Measurements from ENCODE around the gene ARFGAP1.

DNA sequence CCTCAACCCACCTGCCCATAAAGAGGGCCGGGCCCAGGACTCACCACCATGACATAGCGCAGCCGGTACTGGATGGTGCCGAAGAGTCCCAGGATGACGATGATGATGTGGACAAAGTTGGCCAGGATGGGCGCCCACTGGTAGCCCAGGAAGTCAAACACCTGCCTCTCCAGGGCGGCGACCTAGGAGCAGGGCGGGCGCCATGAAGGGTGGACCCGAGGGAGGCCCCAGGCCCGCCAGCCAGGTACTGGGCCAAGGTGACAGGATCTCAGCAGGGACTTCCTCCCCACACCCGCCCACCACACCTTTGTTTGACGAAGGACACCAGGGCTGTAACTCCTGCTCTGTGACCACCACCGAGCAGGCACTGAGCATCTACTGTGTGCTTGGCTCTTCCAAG is 22.7 kb upstream of the ARFGAP1 start:
- no peak for TF ChIP-seq CTCF (IDR thresholded peaks at IDR 0.05 in 2 of 3, conservative IDR thresholded peaks at IDR 0.05 in 1 of 3; ENCODE audit: control insufficient read depth in 2 of 3, extremely low read depth in 1 of 3, insufficient read depth in 1 of 3, low read depth in 3 of 3, low read length in 3 of 3)
- no peak for TF ChIP-seq ASH2L (IDR thresholded peaks at IDR 0.05; ENCODE audit: borderline replicate concordance, low read depth)
- no peak for TF ChIP-seq RCOR1 (conservative IDR thresholded peaks at IDR 0.05; ENCODE audit: low read depth, low read length)

All from GM12878 (cell line).